ENCODE data around the gene EDDM3A.

DNA sequence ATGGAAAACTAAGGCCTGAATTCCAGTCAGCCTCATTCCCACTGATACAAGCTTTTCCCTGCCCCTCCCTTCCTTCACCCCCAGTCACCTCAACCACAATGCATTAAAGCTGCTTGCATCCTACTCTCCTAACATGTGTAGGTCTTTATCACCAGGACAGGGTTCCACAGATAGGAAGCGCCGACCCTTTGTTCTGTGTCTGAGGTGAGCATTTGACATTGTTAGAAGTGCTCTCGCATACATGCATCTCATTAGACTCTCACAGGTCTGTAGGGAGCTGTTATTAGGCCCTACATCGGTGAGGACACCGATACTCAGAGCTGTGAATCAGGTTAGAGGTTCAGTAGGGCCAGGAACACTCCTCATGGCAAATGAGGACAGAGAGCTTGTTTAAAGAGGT is 13.2 kb upstream of the EDDM3A start:
- TF ChIP-seq, protein P1, sequence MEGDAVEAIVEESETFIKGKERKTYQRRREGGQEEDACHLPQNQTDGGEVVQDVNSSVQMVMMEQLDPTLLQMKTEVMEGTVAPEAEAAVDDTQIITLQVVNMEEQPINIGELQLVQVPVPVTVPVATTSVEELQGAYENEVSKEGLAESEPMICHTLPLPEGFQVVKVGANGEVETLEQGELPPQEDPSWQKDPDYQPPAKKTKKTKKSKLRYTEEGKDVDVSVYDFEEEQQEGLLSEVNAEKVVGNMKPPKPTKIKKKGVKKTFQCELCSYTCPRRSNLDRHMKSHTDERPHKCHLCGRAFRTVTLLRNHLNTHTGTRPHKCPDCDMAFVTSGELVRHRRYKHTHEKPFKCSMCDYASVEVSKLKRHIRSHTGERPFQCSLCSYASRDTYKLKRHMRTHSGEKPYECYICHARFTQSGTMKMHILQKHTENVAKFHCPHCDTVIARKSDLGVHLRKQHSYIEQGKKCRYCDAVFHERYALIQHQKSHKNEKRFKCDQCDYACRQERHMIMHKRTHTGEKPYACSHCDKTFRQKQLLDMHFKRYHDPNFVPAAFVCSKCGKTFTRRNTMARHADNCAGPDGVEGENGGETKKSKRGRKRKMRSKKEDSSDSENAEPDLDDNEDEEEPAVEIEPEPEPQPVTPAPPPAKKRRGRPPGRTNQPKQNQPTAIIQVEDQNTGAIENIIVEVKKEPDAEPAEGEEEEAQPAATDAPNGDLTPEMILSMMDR (optimal IDR thresholded peaks at IDR 0.05 in 1 of 3, IDR thresholded peaks at IDR 0.05 in 1 of 3, conservative IDR thresholded peaks at IDR 0.05 in 1 of 3; ENCODE audit: extremely low read depth in 1 of 3, insufficient read depth in 2 of 3, low read length in 3 of 3), result no peak
- no peak for TF ChIP-seq EZH2 (IDR thresholded peaks at IDR 0.05; ENCODE audit: low read length)

Measured in keratinocyte (primary cell).